Renal cortical epithelial cell (primary cell): ENCODE data around the gene BMP6. TPM values are rescaled to one million over a fixed set of nuclear protein-coding genes. Genes with fewer than 3 reads are reported as not detected.
A peak's percentile ranks its signal among the peaks of the same experiment; 100 is the strongest.
"Not testable (repeated sequence)": the region's sequence is repeated elsewhere in the genome, so short reads cannot be mapped to it uniquely, and the experiment has no call there.

ENCODE experiments used
- DNase-seq: peaks from one replicate; pipeline ENCODE4 v3.0.0-alpha.2; 2011; ENCODE audit warnings: low read depth
- total RNA-seq: library from RNA; depleted of rRNA; stranded (reverse); fragments of >200 nt; gene quantifications from 2 replicates; pipeline ENCODE4 v1.2.3, GENCODE V29; 2014

BMP6 gene
- total RNA-seq, 1 donor from 2014 or later = 0.75 TPM

GRCh38 chr6:7787731-7788130 is 61.8 kb downstream of the BMP6 start:
- DNase-seq = no peak

DNA sequence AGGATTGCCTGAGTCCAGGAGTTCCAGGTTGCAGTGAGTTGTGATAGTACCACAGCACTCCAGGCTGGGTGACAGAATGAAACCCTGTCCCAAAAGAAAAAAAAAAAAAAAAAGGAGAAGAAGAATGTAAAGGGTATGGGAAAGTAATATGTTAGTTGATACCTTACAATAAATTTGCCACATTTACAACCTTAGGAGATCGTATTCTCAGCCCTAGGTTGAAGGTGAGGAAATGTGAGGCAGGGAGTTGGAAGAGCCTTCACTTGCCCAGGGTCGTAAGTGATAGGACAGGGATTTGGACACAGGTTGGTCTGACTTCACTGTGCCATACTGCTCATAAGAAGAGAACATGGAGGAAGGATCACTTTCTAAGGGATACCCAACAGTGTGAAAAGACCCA is 68.6 kb downstream of the BMP6 start:
- no peak for DNase-seq

DNA sequence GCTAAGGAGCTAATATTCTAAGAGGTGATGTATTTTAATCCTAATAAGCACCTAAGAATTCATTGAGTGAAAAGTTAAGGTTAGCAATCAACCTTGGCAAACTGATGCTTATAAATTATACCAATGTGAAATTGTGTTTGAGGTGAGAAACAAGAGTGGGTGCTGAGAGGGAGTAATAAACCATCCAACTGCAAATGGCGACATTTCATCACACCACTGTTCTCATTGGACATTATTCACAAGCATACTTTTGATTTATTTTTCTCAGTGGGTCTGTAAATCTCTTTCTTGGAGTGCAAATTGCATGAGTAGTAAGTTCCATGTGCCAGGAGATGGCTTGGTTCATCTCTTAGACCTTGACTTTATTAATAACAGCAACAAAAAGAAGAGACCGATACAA is 71.5 kb downstream of the BMP6 start:
- DNase-seq = no peak

GRCh38 chr6:7798751-7799150 is 72.9 kb downstream of the BMP6 start:
- no peak for DNase-seq

GRCh38 chr6:7802662-7803061 is 76.8 kb downstream of the BMP6 start:
- DNase-seq = no peak

DNA sequence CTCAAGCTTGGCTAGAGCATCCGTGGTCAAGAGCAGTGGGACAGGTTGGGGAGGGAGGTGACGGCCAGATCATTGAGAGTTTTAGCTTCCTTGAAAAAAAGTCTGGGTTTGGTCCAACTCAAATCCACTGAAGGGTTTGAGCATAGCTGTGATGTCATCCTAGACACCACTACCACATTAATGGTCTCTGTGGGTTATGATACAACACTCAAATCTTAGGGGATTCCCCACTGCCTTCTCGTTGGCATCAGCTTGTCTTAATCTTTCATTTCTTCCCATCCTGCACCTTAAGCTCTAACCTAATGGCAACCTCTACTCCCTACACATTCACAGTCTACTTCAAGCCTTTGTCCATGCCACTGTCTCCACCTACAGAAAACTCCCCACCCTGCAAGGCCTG is 77.3 kb downstream of the BMP6 start:
- DNase-seq = no peak

- DNase-seq = no peak
Observed at GRCh38 chr6:7805078-7805849, 79.4 kb downstream of the BMP6 start.

DNA sequence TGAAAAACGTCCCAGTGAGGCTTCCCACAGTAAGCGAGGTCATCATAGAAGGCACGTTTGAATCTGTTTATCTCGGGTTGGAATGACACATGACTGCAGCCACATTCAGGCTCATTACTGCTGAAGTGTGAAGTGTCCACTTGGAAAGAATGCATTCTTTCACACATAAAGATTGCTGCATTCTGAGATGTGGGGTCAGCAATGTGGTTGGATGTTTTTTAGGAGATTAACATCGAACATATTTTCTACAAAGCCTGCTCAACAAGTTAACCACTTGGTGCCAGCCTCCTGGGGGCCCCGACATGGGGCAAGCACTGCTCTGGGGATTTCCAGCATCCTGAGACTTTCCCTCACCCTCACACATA is 79.9 kb downstream of the BMP6 start:
- peak; percentile 81 for DNase-seq

DNA sequence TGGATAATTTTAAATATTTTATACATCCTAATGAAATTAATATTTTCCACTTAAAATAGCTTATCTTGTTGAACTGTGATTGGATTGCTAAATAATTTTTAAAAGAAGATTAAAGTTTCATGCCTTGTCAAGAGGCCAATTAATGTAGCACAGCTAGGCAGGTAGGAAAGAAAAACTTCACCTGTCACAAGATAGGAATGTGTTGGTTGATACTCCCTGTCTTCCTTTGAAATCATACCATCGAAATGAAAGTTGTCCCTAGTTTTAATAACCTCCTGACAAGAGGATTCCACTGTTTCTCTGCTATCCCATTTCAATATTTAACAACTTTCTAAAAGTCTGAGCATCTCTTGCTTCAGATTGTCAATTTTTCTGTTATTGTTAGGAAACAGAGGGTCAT is 80.8 kb downstream of the BMP6 start:
- no peak for DNase-seq

DNA sequence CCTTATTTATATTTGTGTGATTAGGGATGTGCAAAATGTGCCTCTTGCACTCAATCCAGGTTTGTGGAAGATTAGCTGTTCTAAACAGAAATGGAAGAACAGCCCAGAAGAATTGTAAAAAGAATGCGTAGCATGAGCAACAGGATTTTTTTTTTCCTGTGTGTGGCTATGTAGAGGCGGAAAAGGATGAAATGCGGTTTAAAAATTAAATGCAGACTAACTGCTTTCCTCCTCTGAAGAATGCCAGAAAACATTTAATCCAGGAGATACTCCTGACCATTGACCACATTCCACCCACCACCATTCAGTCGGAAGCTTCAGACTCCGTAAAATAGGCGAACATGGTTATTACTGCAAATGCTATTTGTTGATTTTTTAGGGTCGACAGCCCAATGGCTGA is 83.4 kb downstream of the BMP6 start:
- peak; percentile 65 for DNase-seq

- no peak for DNase-seq
Observed at GRCh38 chr6:7811441-7811840, 85.5 kb downstream of the BMP6 start.

GRCh38 chr6:7812623-7813022 is 86.7 kb downstream of the BMP6 start:
- no peak for DNase-seq

GRCh38 chr6:7813193-7813592 is 87.3 kb downstream of the BMP6 start:
- no peak for DNase-seq

DNA sequence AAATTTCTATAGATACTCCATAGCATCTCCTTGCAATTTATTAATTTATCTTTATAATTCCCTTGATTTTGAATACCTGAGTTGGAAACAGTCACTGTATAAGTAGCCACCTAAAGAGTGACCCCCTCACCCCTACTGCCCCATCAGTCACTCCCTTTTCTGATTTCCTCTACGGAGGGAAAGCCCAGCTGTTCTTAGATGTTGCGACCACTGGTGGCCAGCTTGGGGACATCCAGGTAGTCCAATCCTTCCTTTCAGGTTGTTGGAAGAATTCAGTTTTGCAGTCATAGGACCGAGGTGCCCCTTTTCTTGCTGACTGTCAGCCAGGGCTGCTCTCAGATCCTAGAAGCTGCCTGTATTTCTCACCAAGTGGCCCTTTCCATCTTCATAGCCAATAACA is 87.8 kb downstream of the BMP6 start:
- DNase-seq = no peak

GRCh38 chr6:7815716-7816115 is 89.8 kb downstream of the BMP6 start:
- no peak for DNase-seq

DNA sequence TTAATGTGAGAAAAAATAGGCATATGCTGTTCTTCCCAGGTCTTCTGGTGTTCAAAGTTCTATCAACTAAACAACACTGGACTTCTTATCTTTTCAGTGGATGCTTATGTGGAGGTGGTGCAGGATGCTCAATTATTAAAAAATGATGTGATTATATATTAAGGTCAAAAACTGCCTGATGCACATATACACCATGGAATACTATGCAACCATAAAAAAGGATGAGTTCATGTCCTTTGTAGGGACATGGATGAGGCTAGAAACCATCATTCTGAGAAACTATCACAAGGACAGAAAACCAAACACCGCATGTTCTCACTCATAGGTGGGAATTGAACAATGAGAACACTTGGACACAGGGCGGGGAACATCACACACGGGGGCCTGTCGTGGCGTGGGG is 91.3 kb downstream of the BMP6 start:
- DNase-seq = not testable (repeated sequence)

GRCh38 chr6:7818257-7819214 is 92.6 kb downstream of the BMP6 start:
- no peak for DNase-seq

- no peak for DNase-seq
Observed at GRCh38 chr6:7819431-7820015, 93.6 kb downstream of the BMP6 start.

DNA sequence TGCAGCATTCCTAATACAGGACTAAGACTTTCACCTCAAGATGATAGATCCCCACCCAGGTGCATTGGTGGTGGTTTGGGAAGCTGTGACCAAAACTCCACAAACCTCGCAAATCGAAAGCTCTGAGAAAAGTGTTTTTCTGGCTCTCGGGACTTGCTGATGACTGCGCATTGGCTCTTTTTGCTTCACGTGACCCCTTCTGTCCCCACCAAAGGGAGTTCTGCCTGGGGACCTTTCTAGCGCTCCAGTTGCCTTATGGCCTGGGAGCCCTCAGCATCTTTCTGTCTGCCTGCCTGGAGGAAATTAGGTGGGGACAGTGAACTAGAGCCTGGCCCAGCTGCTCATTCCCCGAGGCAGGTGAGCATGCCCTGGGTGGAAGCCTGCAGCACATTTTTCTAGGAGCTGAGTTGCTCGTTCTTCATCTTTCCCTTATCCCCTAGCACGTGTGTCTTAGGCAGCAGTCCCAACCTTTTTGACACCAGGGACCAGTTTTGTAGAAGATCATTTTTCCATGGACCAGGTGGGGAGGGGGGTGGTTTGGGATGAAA is 94.5 kb downstream of the BMP6 start:
- DNase-seq = no peak

DNA sequence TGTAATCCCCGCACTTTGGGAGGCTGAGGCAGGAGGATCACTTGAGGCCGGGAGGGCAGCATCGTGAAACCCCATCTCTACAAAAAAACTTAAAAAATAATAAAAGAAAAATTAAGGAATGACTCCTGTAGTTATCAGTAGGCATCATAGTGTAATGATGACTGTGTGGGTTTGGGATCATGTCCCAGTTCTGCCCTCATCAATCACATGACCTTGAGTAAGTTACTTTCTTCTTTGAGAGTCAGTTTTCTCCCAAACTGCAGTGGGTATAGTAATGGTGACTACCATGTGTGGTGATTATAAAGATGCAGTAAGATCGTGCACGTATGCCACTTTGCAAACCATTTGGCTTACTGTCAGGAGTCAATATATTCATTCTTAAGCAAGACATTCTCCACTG is 95.5 kb downstream of the BMP6 start:
- DNase-seq = no peak

- no peak for DNase-seq
Observed at GRCh38 chr6:7823552-7823951, 97.7 kb downstream of the BMP6 start.

- no peak for DNase-seq
Observed at GRCh38 chr6:7825986-7826385, 100.1 kb downstream of the BMP6 start.
